GM10248 (cell line): ENCODE measurements around the gene FOS.

ENCODE experiments used
- CTCF ChIA-PET: fragments of 300-600 bp; sonication (Branson Sonifier 250); formaldehyde crosslinking; extraction: SDS; loops from one replicate; lab custom pipeline; 2021; ENCODE audit warnings: antibody characterized with exemption; lab: Yijun Ruan, JAX
- POLR2A ChIA-PET: fragments of 350-650 bp; sonication (Branson Sonifier 250); formaldehyde crosslinking; extraction: SDS; loops from one replicate; lab custom pipeline; 2020; ENCODE audit warnings: antibody characterized with exemption; lab: Yijun Ruan, JAX
- DNase-seq: peaks from one replicate; pipeline ENCODE4 v3.0.0; 2012; ENCODE audit errors: extremely low spot score
- CTCF ChIP-seq: IDR thresholded peaks from 2 replicates; pipeline ENCODE4 v1.5.1; 2012; ENCODE audit warnings: mild to moderate bottlenecking, low read depth; ENCODE audit errors: extremely low read depth, missing control alignments, control extremely low read depth

The FOS gene

GRCh38 chr14:75249958-75250336 lies 28.7 kb upstream of the FOS start:
- no peak for DNase-seq
- no peak for TF ChIP-seq CTCF
- ChIA-PET CTCF (interaction anchor here (1.3 kb wide), 1 partner anchor 45 kb away, joined by 3 read pairs; no protein-coding TSS in a partner anchor), POLR2A (no interaction called here)

DNA sequence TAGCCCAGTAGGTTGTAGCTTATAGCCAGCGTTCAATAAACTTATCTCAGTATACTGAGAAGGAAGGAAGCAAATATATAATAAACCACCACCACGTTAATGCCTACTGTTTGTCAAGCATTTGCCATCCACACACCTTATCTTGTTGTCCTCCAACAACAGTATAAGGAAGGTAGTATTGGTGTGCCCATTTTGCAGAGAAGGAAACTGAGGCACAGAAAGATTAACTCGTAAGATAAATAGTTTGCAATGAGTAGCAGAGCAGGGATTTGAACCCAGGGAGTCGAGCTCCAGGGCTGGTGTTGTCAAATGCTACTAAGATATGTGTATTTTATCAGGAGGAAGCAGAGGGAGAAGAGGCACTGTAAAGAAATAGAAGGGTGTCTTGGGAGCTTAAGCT lies 27.8 kb upstream of the FOS start:
- CTCF ChIA-PET, result interaction anchor here (1.0 to 1.3 kb wide), 2 partner anchors 36 to 45 kb away, joined by 3 read pairs; no protein-coding TSS in a partner anchor
- POLR2A ChIA-PET, result no interaction called here
- no peak for DNase-seq
- TF ChIP-seq CTCF, result no peak

GRCh38 chr14:75252254-75252837 lies 26.3 kb upstream of the FOS start:
- ChIA-PET POLR2A (no interaction called here), CTCF (no interaction called here)
- no peak for TF ChIP-seq CTCF
- no peak for DNase-seq

- POLR2A ChIA-PET, result interaction anchor here (1.3 kb wide), 1 partner anchor 24 kb away, joined by 4 read pairs; the partner anchor contains the start of gene FOS
- CTCF ChIA-PET, result no interaction called here
- no peak for DNase-seq
- no peak for TF ChIP-seq CTCF
These were observed 24.2 kb upstream of the FOS start for GRCh38 chr14:75254381-75254822.

DNA sequence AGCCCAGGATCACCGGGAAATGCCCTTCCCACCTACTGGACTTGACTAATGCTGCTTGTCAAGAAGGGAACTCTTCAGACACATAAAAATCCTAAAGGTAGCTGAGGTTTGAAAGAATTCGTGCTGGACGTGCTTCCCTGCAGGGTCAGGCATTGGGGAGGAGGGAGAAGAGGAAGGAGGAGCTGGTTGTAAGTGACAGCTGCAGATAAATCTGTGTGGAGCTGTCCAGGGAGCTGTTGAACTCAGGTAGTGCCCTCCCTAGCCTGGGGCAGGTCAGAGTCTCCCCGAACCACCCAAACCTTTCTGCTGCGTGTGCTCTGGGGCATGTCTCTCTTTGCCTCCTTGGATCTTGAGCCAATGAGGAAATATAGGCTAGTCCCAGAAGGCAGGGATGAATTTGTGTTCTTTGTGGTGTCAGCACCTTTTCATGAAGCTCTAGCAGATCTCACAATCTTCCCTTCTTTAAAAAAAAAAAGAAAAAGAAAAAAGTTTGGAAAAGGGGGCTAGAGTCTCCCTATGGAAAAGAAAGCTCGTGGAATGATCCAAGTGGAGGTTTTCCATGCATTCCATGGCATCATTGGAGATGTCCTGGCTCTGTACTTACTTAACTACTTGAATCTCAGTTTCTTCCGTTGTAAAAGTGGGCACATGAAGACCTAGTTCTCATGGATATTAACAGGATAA lies 23.6 kb upstream of the FOS start:
- TF ChIP-seq CTCF, result no peak
- POLR2A ChIA-PET, result interaction anchor here (1.3 kb wide), 1 partner anchor 23 kb away, joined by 4 read pairs; the partner anchor contains the start of gene FOS
- CTCF ChIA-PET, result interaction anchor here (1.0 kb wide), 1 partner anchor 49 kb away, joined by 3 read pairs; no protein-coding TSS in a partner anchor

DNA sequence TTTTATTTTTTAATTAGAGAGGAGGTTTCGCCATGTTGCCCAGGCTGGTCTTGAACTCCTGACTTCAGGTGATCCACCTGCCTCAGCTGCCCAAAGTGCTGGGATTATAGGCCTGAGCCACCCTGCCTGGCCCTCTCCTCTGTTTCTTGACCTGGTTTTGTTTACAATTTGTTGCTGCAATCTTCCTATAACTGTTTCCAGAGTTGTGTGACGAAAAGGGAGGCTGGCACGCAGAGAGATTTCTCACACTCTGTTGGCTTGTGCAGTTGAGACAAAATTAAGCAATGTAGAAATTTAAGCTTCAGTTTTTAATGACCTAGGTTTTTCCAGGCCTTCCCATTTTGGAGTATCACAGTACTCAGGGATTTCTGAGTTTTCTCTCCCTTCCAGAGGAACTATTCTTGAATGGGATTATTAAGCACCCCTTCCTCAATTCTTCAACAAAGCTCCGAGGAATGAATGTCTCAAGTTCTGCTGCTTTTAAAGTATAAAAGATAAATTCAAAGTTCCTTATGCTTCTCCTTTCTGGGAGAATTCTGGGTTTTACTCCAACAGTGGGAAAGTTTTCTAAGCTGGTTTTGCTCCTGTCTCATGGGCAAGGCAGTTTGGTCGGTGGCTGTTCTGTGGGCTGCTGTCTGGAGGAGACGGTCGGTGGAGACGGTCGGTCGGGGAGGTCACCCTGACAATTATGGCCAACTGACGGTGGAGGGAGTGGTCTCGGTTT lies 20.4 kb upstream of the FOS start:
- DNase-seq, result no peak
- POLR2A ChIA-PET, result interaction anchor here (1.1 to 1.8 kb wide), 3 partner anchors 19 to 32 kb away, joined by 4 to 9 read pairs (median 7); no protein-coding TSS in a partner anchor
- CTCF ChIA-PET, result interaction anchor here (1.0 to 1.9 kb wide), 10 partner anchors 9 to 70 kb away, joined by 3 to 7 read pairs (median 4); no protein-coding TSS in a partner anchor
- TF ChIP-seq CTCF, result no peak

More for the DNA sequence above, 23.6 kb upstream of the FOS start:
- DNase-seq, result no peak
